Measurements from ENCODE around the gene CA5A. TPM values are rescaled to one million over a fixed set of nuclear protein-coding genes. Genes with fewer than 3 reads are reported as not detected.
A peak's percentile ranks its signal among the peaks of the same experiment; 100 is the strongest.
"Not testable (repeated sequence)": the region's sequence is repeated elsewhere in the genome, so short reads cannot be mapped to it uniquely, and the experiment has no call there.

CA5A gene
- total and polyA plus RNA-seq, 12 donors = 0.15 to 0.65 (median 0.29) TPM; not detected in 7

DNA sequence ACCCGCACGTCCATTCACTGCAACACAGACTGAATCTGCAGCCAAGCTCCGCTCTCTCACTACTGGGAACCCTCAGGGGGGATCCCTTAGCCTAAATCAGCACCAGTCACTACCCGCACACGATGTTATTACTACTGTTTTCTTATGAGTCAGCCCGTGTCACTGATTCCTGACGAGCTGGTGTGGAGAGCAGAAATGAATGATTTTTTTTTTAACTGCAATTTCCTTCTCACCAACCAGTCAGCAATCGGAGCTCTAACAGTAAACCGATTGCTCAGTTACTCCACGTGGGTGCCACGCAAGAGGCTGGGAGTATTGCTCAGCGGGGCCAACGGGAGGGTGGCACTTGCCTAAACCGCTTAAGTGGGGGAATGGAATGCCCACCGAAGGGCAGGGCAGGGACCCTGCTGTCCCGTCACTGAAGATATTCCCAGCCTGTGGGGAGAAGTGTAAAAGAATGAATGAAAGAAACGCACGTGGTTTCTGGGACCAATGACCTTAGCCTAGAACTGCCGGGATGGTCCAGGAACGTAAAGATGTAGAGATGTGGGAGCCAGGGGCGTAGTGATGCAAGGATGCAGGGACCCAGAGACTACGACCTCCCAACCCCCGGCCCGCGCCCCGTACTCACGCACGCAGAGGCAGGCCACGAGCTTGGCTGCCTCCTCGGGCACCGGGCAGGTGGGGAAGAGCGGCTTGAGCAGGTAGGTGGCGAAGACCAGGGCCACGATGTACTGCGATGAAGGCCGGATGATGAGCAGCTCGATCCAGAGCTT is 67.9 kb downstream of the CA5A start:
- Histone ChIP-seq H3K4me1 (peaks cover 0 to 37% (median 12%) of the 10 kb centered on the region in 9 donors), H3K27me3 (peaks cover 0 to 12% (median 6%) of the 10 kb centered on the region in 7 donors), H3K27ac (peak overlapping the region in 3 of 10 donors; percentile 9 to 81 (median 35)), H3K4me3 (peak overlapping the region; percentile 14 to 74 (median 54))
- H3K9me3 ChIP-seq; H3K36me3 ChIP-seq; DNase-seq; intact Hi-C loops (cut with DNase I): not testable (repeated sequence)
- 21 to 29% methylated on average over 33 to 35 of the region's 37 CpGs for WGBS, 2 donors
- peak in 1 of 8 donors; percentile 18 for ATAC-seq

DNA sequence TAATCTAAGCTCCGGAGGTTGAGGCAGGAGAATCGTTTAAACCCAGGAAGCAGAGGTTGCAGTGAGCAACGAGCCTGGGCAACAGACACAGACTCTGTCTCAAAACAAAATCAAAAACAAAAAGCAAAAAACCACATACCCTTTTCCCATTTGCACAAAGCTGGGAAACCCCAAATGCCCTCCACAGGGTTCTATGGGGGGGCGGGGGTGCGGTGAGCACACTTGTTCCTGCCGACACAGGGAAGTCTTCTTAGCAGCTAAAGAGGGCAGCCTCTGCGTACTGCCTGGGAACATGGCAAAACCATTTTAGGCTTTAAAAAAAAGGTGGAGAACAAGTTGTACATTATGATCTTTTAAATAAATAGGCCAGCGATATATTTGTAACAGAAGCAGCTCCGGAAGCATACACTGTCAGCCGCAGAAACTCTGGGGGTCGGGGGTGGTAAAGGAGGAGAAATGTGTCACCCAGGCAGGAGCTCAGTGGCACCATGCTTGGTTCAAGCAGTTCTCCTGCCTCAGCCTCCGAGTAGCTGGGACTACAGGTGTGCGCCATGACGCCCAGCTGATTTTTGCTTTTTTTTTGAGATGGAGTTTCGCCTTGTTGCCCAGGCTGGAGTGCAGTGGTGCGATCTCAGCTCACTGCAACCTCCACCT is 70.3 kb downstream of the CA5A start:
- H3K36me3 ChIP-seq; intact Hi-C loops (cut with DNase I); H3K9me3 ChIP-seq; DNase-seq; H3K27me3 ChIP-seq; ATAC-seq: not testable (repeated sequence)
- peaks cover 0 to 44% (median 13%) of the 10 kb centered on the region in 9 donors for H3K4me1 ChIP-seq
- peak overlapping the region in 1 of 10 donors; percentile 74 for H3K4me3 ChIP-seq
- peak overlapping the region in 1 of 10 donors; percentile 52 for H3K27ac ChIP-seq
- WGBS, 2 donors = 87 to 90% methylated on average over 16 of the region's 16 CpGs

DNA sequence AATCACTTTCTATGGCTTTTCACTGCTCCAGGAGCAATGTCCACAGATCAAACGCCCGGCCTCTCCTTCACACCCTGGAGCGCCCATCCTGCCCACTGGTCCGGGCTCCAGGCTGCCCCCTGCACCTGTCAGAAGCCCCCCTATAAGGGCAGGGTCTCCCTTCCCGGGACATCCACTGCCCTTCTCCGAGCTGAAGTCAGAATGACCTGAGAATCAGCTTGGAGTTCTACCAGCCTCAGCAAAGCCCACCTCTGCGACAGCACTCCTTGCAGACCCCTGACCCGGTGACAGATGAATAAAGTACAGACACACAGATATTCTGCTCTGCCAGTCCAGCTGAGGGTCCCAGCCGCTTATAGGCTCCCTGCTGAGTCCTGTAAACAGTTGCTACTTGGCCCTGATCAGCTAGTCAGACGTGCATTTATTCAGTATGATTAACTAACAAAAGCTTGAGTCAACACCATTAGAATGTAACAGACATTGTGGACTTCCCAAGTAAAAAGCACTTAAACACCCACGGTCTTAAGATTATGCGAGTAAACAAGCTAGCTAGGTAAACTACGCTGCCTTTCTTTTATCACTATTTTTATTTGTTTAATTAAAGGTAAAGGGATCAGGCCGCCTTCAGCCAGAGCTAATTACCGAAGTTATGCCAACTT is 71.9 kb downstream of the CA5A start:
- 89 to 92% methylated on average over 15 of the region's 15 CpGs for WGBS, 2 donors
- no peak for DNase-seq
- intact Hi-C loops (cut with DNase I) = no loop called here
- Histone ChIP-seq H3K36me3 (peaks cover 0 to 9% (median 0%) of the 10 kb centered on the region in 9 donors), H3K9me3 (no peaks in the 10 kb centered on the region), H3K27ac (no peak overlapping the region), H3K4me3 (no peak overlapping the region), H3K4me1 (peaks cover 2 to 43% (median 17%) of the 10 kb centered on the region in 9 donors), H3K27me3 (peaks cover 0 to 8% (median 0%) of the 10 kb centered on the region in 7 donors)
- ATAC-seq = no peak
- TF ChIP-seq, protein P1, sequence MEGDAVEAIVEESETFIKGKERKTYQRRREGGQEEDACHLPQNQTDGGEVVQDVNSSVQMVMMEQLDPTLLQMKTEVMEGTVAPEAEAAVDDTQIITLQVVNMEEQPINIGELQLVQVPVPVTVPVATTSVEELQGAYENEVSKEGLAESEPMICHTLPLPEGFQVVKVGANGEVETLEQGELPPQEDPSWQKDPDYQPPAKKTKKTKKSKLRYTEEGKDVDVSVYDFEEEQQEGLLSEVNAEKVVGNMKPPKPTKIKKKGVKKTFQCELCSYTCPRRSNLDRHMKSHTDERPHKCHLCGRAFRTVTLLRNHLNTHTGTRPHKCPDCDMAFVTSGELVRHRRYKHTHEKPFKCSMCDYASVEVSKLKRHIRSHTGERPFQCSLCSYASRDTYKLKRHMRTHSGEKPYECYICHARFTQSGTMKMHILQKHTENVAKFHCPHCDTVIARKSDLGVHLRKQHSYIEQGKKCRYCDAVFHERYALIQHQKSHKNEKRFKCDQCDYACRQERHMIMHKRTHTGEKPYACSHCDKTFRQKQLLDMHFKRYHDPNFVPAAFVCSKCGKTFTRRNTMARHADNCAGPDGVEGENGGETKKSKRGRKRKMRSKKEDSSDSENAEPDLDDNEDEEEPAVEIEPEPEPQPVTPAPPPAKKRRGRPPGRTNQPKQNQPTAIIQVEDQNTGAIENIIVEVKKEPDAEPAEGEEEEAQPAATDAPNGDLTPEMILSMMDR (IDR thresholded peaks at IDR 0.05) = no peak

DNA sequence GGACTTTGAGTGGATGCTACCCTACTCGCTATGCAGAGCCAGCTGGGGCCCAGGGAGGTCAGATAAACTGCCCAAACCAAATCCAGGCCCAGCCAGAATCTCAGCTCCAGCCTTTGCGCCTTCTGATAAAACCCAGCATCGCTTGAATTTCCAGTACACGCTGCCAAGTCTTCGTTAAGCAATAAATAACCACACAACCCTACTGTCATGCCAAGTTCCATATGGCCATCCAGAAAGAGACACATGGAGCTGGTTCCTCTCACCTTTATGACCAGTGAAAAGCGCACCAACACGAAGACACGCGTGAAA is 73.0 kb downstream of the CA5A start:
- H3K36me3 ChIP-seq; H3K27me3 ChIP-seq; DNase-seq; H3K4me3 ChIP-seq; H3K9me3 ChIP-seq; intact Hi-C loops (cut with DNase I): not testable (repeated sequence)
- peak in 6 of 8 donors; percentile 27 to 74 (median 52) for ATAC-seq
- peak overlapping the region in 4 of 10 donors; percentile 13 to 41 (median 22) for H3K27ac ChIP-seq
- peaks cover 2 to 37% (median 11%) of the 10 kb centered on the region in 9 donors for H3K4me1 ChIP-seq
- WGBS, 2 donors = 71 to 73% methylated on average over 9 of the region's 9 CpGs

DNA sequence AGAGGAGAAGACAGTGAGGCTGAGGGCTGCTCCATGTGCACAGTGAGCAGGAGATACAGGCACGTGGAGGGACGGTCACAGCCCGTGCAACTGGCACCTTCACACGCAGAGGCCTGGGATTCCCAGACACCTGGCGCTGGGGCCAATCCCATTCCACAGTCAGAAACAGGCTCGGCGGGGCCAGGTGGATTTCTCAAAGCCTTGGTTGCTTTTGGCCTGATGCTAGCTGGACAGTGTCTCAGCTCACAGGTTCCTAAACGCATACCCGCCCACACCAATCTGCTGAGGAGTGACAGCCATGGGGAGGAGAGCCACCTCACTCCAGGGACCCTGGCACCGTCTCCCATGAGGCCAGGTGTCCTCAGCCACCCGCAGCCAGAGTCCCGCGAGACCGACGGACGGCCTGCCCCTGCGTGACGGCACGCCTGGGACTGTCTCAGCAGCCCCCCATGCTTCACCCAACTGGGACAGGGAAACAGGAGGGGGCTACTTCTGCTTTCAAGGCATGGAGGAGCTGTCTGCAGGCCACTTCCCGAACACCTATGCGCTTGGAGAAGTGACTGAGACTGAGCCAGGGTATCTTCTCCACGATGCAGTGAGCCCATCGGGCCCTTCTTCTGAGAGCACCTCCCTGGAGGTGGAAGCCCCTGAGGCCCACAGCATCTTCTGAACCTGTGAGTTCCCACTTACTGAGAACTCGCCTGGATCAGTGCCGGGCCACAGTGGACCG is 73.6 kb downstream of the CA5A start:
- H3K36me3 ChIP-seq; ATAC-seq; intact Hi-C loops (cut with DNase I); H3K4me3 ChIP-seq; H3K9me3 ChIP-seq; H3K27me3 ChIP-seq; DNase-seq: not testable (repeated sequence)
- H3K4me1 ChIP-seq = peaks cover 2 to 37% (median 14%) of the 10 kb centered on the region in 9 donors
- peak overlapping the region in 5 of 10 donors; percentile 13 to 31 (median 21) for H3K27ac ChIP-seq
- 86 to 87% methylated on average over 26 of the region's 26 CpGs for WGBS, 2 donors

DNA sequence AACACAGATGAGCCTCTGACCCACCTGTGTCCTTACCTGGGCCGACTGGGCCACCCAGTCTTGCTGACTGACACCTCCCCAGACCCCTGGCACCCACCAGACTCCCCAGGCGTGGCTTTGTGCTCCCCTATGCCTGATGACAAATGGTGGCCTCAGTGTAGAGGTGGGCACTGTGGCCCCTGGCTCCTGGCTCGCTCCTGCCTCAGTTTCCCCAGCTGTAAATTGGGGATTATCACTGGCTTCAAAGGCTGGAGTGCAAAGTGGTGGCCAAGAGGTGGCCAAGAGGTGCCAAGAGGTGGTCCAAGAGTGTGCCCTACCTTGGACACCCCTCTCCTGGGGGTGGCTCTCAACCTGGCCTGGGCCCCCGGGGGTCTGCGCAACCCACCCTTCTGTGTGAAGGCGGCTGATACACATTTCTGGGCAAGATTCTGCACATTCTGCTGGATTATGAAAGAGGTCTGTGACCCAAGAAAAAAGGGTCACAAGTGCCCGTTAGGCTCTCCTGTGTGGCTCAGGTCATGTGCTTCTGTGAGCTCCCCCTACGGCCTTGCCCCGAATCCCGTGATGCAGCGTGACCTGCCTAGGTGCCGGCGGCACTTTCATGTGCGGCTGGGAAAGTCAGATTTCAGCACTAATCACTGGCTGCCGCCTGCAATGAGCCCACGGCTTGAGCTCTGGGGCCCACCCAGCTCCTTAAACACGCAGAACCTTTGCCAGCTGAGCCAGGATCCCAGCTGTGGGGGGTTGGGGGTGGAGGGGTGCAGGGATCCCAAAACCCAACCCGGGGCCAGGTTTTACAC is 74.8 kb downstream of the CA5A start:
- Histone ChIP-seq H3K4me1 (peaks cover 2 to 39% (median 20%) of the 10 kb centered on the region in 9 donors), H3K27ac (peak overlapping the region in 1 of 10 donors; percentile 45)
- H3K27me3 ChIP-seq; H3K36me3 ChIP-seq; H3K4me3 ChIP-seq; H3K9me3 ChIP-seq; intact Hi-C loops (cut with DNase I); DNase-seq: not testable (repeated sequence)
- 91 to 92% methylated on average over 18 of the region's 18 CpGs for WGBS, 2 donors
- ATAC-seq = peak in 1 of 8 donors; percentile 3
